HK-2 (cell line): Measurements from ENCODE around the gene SLC37A1.
"Not testable (repeated sequence)": the region's sequence is repeated elsewhere in the genome, so short reads cannot be mapped to it uniquely, and the experiment has no call there.

ENCODE experiments used
- DNase-seq: peaks from one replicate; pipeline ENCODE4 v3.0.0-alpha.2; 2018; ENCODE audit not compliant: unreplicated experiment

SLC37A1 gene

DNA sequence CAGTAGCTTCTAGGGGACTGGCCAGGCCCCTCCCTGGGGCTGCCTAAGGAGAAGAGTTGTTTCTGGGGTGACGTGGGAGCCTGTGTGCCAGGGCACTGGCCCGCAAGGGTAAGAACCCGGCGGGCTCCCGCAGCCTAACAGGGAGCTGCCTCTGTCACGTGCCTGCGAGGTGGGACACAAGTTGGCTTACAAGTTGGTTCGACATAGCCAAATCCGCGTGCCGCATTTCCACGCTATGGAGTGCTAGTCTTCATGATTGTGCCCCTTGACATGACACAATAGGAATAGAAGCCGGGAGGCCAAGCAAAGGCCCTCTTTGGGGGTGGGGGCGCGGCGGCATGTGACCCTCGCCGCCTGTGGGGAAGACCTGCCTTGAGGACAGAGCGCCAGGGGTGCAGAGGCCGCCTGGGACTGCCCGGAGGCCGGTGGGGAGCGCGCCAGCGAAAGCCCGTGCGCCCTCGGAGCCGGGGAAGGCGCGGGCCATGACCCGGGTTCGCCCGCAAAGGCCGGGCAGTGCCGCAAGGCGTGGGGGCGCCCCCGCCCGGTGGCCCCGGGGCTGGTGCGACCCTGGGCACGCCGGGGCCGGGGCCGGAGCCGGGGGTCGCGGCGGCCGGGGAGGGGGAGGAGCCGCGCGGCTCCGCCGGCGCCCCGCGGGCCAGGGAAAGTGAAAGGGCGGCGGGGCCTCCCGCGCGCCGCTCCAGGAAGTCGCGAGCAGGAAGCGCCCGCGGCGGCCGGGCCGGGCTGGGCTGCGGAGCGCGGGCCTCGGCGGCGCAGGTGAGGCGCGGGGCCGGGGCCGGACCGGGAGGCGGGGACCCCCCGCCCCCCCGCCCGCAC, at the start of gene SLC37A1:
SLC37A1 (plus strand) TSS at position 702 of the 834 bp plus-strand sequence. CDS start 4,603 bp downstream, outside the sequence.
- DNase-seq, result no peak

DNA sequence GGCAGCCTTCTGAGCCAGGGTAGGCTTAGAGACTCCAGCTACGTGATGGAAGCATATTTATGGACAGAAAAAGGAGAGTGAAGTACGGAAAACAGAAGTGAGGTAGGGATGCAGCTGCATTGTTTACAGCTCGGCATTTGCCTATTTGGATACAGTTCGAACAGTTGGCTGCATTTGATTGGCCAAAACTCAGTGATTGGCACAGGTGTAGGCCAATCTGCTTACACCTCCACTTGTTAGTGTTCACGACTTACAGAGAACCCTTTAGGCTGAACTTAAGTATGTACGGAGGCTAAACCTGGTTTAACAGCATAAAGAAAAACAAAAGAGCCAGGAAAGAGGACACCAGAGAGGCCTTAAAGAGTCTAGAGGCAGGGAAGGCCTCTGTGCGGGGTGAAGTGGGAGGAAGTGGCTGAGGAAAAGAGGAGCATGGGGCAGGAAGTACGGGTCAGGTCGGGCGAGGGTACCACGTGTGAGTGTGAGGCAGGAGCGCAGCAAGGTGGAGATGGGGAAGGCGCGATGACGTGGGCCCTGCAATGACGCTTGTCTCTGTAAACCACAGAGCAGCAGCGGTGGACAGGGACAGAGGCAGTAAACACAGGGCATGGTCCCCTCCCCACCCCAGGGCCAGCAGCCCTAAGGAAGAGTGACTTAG, 49.7 kb upstream of the SLC37A1 start:
- DNase-seq, result no peak

DNA sequence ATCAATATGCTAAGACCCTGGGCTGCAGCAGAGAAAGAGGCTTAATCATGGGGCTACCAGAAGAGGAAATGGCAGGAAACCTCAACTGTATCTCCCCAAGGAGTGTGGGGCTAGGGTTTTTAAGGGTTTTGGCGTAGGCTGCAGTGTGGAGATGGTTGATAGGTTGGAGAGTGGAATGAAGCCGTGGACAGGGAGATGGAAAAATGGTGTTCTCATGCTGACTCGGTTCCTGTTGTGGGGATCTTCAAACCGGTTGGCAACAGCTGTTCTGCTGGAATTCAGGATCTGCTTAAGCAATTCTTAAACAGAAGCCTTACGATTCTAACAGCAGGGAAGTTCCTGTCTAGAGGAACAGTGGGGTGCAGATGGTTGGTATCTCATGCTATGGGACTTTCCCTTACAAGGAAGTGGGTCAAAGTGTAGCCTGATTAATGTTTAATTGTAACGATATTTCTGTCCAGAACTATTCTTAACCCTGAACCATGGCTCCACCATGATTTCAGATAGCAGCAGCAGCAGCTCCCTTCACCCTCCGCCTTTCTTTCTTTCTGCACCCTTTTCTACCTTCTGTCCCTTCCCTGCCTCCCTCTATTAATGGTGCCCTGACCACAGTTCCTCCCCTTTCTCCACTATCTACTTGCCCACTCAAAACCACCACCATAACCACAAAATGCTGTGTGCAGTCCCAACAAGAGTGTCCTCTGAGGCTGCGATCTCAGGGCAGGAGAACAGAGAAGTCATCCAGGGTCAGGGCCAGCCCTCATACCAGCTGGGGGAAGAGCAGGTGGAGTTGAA, 48.4 kb upstream of the SLC37A1 start:
- no peak for DNase-seq

DNA sequence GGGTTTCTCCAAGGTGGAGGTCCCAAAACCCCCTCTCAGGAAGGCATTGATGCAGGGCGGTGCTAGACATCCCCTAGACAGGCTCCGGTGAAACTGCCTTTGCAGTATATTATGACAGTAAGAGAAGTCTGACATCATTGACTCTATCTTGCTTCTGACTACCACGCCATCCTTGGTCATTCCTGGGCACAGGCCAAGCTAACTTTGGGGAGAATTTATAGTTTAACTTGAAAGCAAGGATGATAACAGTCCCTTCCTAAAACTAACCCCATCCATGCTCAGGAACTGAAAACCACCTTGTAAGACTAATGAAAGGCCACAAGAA, 47.9 kb upstream of the SLC37A1 start:
- no peak for DNase-seq

DNA sequence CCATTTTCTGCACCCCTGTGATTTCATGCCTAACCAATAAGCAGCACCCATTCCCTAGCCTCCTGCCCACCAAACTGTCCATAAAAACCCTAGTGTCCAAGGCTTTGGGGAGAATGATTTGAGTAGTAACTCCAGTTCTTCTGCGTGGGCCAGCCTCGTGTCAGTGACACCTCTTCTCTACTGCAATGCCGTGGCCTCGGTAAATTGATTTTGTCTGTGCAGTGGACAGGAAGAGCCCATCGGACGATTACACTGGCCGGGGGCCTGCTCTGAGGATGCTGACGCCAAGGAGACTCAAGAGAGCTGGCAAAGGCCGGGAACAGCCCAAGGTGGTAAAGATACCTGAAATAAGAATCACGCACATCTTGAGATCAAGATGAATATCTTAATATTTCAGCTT, 47.0 kb upstream of the SLC37A1 start:
- DNase-seq, result no peak

DNA sequence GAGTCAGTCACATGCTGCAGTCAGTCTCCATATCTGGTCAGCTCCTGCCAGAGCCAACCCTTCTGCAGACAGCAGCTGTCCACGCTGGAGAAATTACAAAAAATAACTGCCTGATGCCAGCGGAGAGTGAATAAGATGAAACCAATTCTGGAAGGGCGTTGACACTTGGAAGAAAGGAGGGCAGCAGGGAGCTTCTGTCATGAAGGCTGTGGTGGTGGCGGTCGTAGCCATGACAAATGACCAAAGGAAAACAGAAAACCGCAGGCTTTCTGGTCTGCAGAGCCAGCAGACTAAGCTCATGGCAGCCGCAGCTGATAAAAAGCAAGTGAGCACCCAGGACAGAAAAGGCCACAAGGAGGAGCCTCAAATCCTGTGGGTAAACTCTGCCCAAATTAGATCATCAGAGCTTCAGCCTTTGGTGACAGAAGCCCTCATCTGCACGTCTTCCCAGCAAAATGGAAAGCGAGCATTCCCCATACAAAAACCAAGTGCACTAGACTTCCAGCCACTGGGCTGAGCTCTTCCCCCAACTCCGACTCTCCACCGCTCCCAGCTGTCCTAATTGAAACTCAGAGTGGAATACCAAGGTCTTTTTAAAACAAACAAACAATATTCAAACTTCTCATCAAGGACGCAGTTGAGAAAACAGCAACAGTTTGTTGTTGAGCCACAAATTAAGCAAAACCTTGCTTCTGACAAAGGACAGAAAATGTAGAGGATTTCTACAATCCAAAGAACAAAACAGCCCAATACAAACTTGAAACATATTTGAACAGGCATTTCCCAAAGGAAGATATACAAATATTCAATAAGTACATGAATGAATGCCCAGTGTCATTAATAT, 46.3 kb upstream of the SLC37A1 start:
- DNase-seq, result no peak

DNA sequence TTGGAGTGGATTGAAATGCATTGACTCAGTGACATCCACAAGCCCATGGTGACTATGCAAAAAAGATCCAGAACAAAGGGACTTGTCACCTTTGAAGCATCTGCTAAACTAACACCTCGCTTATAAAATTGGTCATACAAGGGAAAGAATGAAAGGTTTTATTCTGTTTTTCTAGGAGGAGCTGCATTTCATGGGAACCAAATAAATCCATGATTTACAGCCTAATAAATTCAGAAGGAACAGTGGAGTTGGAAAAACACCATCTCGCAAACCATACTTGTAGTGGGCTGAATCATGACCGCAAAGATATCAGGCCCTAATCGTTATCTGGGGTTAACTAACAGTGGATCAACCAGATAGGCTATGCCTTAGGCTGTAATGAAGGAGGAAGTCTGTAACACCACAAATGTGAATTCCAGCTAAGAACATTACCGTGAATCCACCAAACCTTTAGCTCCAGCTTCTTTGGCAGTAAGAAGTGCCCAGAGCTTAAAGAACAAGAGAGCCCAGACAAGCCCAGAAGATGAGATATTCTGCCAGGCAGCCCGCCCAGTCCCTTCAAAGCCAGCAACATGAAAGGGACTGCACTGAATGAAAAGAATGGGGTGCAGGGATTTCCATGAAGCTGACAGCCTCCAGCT, 45.0 kb upstream of the SLC37A1 start:
- no peak for DNase-seq

DNA sequence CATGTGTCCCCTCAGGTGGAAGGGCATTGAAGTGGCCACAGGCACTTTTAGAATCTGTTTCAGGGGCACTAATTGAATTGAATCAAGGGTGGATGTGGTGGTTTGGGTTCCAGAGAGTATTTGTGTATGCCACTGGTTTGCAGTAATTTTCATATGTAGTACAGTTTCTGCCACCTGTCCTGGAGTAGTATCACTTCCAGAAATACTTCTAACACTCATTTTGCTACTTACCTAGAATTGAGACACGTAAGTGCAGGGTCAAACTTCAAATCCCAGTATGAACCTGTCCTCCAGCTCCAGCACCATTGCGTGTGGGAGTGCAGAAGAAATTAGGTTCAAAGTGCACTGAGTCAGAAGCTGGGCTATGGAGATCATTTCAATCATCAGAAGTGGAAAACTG, 44.4 kb upstream of the SLC37A1 start:
- no peak for DNase-seq

DNA sequence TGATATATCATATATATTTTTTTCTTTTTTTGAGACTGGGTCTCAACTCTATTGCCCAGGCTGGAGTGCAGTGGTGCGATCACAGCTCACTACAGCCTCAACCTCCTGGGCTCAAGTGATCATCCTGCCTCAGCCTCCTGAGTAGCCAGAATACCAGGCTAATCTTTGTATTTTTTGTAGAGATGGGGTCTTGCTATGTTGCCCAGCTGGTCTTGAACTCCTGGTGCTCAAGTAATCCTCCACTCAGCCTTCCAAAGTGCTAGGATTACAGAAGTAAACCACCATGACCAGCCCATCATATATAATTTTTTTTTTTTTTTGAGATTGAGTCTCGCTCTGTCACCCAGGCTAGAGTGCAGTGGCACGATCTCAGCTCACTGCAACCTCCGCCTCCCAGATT, 43.9 kb upstream of the SLC37A1 start:
- not testable (repeated sequence) for DNase-seq

DNA sequence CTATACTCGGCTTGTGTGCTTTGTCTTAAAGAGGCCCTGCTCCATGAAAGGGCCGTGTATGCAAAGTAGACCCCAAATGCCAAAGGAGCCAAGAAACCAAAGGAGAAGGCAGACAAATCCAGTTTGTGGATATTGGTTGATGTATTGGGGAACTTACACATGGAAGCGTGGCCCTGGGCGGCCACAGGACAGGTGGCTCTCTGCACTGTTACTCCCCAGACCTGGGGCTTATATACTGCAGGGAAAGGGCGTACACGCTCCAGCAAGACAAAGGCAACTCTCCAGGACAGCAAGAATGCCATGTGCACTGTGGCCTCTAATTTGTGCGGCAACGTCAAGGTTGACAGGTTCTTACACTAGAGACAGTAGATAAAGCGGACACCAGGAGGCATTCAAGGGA, 42.4 kb upstream of the SLC37A1 start:
- no peak for DNase-seq

DNA sequence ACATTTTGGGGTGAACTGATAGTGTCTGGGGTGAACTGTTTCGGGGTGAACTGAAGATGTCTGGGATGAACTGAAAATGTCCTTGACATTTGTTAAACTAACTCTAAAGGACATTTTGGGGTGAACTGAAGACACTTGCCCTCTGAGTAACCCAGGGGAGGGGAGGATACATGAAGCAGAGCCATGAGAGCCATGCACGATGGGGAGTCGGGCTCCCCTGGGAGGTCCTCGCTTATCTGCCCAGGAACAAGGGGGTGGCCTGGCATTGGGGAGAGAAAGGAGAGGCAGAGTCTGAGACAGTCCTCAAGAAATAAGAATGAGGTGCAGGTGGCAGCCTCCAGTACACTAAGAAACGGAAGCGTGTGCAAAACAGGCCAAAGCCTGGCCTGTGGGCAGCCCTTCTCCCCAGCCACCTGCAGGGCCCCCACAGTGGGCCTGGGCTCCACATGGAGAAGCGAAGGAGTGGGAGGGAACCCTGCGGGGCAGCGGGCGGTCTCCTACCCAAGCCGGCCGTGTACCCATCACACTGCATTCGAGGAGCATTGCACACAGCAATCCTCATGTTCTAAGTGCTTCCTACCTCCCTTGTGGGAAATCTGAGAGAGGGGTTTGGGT, 41.8 kb upstream of the SLC37A1 start:
- no peak for DNase-seq

DNA sequence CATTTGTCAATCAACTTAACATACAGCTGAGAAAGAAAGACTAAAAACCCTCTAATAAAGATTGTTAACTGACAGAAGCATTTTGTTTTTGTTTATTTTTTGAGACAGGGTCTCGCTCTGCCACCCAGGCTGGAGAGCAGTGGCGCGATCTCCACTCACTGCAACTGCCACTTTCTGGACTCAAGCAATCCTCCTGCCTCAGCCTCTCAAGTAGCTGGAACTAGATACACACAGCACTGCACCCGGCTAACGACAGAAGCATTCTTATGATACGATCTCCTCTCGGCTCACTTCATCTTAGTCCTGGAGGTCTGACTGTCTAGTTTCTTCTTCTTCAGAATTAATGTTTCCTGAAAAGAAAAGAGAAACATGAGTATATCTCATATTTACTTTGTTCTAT, 41.1 kb upstream of the SLC37A1 start:
- DNase-seq, result no peak

DNA sequence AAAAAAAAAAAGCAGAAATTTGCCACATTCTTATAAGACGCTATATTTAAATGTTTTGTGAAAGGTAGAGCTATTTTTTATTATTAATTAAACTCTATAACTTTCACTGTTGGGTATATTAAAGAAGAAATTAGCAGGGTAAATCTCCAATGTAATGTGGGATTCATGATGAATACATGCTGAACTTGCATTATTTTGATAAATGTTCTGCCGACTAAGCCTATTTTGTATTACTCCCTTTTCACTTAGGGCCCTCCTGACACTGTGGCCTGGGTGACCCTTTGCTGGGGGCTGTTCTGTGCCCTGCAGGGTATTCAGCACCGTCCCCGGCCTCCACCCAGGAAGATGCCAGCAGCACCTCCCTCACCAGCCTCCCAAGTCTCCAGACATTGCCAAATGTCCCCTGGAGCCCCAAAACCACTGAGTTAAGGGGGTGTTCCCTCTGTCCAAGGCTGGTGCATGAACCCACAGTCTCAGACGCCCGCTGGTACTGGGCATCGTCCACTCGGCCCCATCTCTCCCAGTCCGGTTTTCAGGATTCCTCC, 40.1 kb upstream of the SLC37A1 start:
- DNase-seq, result no peak

DNA sequence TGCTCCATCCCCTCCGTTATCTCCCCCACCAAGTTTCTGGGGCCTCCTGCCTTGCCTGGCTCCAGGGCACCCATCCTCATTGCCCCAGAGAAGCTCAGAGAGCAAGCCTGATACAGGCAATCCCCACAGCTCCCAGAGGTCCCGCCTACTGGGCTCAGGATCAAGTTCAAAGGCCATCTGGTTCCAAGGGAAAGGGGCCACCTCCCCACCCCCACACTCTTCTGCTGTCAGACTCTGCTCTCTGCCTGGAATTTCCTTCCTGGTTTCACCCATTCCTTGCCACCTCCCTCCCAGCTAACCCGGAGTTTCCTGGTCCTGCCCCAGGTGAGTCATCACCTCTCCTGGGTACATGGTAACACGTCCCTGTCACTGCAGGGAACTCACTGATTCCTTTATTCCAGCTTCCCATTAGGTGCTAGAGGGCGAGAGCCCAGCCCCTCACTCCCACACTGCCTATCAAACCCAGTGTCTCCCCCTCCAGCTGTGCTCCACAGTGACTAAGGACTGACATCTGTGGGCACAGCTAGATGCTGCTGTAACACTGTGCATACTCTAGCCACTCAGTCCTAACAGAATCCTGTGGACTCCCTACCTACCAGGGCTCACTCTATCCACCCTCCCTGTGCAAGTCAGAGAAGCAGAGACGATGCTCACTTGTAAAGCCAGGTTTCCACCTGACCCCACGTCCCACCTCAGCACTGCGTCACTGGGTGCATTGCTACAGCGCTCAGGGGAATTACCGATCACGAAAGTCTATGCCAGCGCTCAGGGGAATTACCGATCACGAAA, 39.4 kb upstream of the SLC37A1 start:
- peak; percentile 55 for DNase-seq

DNA sequence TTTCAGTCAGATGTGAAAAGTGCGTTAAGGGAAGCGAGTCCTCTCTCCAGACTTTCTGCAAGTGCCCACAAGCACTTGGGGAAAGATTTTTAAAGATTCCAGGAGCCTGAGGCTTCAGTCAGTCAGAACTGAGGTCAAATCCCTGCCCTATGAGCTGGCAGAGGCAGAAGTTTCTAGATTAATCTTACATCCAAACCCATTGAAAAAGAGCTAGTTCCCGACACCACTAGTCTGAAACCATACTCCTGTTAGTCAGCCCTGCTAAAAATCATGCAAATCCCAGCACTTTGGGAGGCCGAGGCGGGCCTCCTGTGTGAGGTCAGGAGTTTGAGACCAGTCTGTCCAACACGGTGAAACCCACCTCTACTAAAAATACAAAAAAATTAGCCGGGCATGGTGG, 38.6 kb upstream of the SLC37A1 start:
- DNase-seq, result no peak

DNA sequence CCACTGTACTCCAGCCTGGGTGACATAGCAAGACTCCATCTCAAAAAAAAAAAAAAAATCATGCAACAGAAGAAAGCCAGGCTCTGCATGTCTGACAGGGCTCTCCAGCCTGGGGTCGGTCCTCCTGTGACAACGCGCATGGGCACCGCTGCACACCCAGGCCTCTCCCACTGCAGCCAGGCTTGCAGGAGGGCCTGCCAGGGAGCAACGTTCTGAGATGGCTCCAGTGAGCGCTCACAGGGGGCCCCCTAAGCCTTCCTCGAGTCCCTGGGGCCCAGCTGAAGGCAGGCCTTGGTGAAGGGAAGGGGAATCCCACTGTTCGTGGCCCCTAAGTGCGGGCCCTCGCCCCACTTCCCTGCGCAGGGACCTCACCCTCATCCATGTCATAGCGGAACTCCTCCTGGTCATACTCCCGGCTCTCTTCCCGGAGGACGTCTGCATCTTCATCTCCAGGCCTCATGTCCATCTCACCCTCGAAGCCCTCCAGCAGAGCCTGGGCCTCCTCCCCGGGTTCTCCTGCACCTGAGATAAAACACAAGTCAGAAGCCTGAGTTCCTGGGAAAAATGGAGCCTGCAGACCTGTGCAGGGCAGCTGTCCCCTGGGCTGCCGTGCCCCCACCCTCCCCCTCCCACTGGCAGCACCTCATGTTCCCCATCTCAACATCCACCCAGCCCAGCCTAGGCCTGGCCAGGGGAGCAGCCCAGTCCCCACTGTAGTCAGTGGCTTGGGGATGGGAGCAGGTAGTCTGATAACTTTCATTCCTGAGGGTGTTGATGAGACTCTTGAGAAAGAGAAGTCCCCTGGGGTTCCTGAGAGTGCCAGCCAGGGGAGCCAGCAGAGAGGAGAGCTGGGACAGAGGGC, 37.9 kb upstream of the SLC37A1 start:
- no peak for DNase-seq

DNA sequence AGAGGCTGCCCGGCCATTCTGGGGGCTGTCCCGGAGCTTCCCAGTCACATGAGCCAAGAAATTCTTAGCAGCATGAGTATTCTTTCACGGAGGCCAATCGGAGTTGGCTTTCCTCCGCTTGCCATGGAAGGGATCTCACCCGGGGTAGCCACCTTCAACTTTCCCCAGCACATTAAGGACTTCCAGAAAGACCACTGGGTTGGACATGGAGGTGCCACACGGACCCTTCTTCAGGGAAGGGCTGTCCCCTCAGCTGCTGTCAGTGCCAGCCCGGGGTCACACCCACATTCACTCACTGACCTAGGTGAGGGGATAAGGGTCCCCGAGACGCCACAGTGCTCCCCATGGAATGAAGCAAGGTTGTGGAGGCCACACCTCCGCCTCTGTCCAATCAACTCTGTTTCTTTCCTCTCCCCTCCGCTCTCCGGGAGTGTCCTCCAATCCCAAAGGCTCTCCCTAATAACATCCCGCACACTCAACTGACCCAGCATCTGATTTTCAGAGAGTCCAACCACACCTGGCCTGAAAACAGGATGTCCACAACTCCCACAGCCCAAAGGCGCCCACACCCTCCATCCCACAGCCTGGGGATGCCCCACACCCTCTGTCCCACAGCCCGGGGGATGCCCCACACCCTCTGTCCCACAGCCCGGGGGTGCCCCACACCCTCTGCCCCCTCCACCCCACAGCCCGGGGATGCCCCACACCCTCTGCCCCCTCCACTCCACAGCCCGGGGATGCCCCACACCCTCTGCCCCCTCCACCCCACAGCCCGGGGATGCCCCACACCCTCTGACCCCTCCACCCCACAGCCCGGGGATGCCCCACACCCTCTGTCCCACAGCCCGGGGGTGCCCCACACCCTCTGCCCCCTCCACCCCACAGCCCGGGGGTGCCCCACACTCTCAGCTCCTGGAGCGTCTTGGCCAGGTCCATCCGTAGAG, 37.0 kb upstream of the SLC37A1 start:
- DNase-seq, result no peak

DNA sequence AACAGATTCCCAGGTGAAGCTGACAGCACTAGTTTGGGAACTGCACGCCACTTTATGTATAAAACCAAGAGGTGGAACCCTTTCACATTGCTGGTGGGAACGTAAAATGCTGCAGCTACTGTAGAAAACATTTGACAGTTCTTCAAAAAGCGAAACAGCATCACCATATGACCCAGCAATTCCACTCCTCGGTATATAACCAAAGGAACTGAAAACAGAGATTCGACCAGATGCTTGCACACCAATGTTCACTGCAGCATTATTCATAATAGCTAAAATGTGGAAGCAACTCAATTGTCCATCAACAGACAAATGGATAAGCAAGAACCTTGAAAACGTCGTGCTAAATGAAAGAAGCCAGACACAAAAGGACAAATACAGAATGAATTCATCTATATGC, 35.1 kb upstream of the SLC37A1 start:
- no peak for DNase-seq
